Suprapubic skin (tissue), 4 donors: ENCODE measurements around the gene ENTREP3. TPM values are rescaled to one million over a fixed set of nuclear protein-coding genes. Genes with fewer than 3 reads are reported as not detected.
"Not testable (repeated sequence)": the region's sequence is repeated elsewhere in the genome, so short reads cannot be mapped to it uniquely, and the experiment has no call there.

Experiments
- DNase-seq, 2 donors: peaks; one replicate each; pipeline ENCODE4 v3.0.0-alpha.2; 2019; ENCODE audit warnings: low spot score in 2 of 2
- H3K27ac ChIP-seq: fragments of 200-600 bp; sonication (generic); one replicate; pipeline ENCODE4 v1.5.1; 2019
- H3K27me3 ChIP-seq: fragments of 200-600 bp; sonication (generic); one replicate; pipeline ENCODE4 v1.5.1; 2019
- H3K36me3 ChIP-seq: fragments of 200-600 bp; sonication (generic); one replicate; pipeline ENCODE4 v1.5.1; 2019
- H3K4me1 ChIP-seq: fragments of 200-600 bp; sonication (generic); one replicate; pipeline ENCODE4 v1.5.1; 2019
- H3K4me3 ChIP-seq: fragments of 200-600 bp; sonication (generic); one replicate; pipeline ENCODE4 v1.5.1; 2019; ENCODE audit warnings: mild to moderate bottlenecking
- H3K9me3 ChIP-seq: fragments of 200-600 bp; sonication (generic); one replicate; pipeline ENCODE4 v1.5.1; 2019
- CTCF ChIP-seq, 2 donors: fragments of 200-600 bp in 1 of 2; fragments of 450-650 bp in 1 of 2; sonication (generic) in 1 of 2; IDR thresholded peaks; one replicate each; pipeline ENCODE4 v1.5.1; 2016 to 2019; ENCODE audit warnings: antibody characterized with exemption in 2 of 2, mild to moderate bottlenecking in 1 of 2, moderate library complexity in 1 of 2
- EP300 ChIP-seq: sonication (generic); formaldehyde crosslinking; IDR thresholded peaks from one replicate; pipeline ENCODE4 v1.6.1; 2017; ENCODE audit warnings: antibody characterized with exemption
- POLR2A ChIP-seq, 2 donors: fragments of 450-650 bp; IDR thresholded peaks; one replicate each; pipeline ENCODE4 v1.6.1; 2017; ENCODE audit warnings: antibody characterized with exemption in 2 of 2, mild to moderate bottlenecking in 2 of 2, moderate library complexity in 2 of 2
- POLR2AphosphoS5 ChIP-seq, 3 donors: sonication (generic); formaldehyde crosslinking; IDR thresholded peaks; one replicate each; pipeline ENCODE4 v1.6.1; 2017; ENCODE audit warnings: antibody characterized with exemption in 3 of 3
- WGBS: methylation state at CpG from one replicate; pipeline ENCODE4 v1.1.5; 2018; 5-methylcytosine and 5-hydroxymethylcytosine counted together
- total RNA-seq, 4 donors: library from RNA; depleted of rRNA; stranded (reverse); fragments of >200 nt; gene quantifications; one replicate each; pipeline ENCODE4 v1.1.0, GENCODE V29; 2016

The ENTREP3 gene
- total RNA-seq, 4 donors from 2014 or later = 23.6 to 32.1 (median 25.7) TPM

DNA sequence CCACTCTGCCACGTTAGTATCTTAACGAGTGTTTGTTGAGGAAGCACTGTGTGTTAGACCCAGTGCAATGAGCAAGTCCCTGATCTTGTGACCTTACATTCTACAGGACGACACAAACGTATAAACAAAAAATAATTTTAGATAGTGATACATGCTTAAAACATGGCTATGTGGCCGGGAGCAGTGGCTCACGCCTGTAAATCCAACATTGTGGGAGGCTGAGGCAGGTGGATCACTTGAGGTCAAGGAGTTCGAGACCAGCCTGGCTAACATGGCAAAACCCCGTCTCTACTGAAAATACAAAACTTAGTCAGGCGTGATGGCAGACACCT, 27.2 kb downstream of the ENTREP3 start:
- Histone ChIP-seq H3K27me3 (no peaks in the 10 kb centered on the region), H3K4me1 (peaks cover 35% of the 10 kb centered on the region)
- WGBS = 57% methylated on average over 9 of the region's 9 CpGs

GRCh38 chr1:155227261-155228095, 27.8 kb downstream of the ENTREP3 start:
- under 1% methylated on average over 39 of the region's 42 CpGs for whole genome bisulfite sequencing
- Histone ChIP-seq H3K4me1 (peaks cover 33% of the 10 kb centered on the region), H3K36me3 (no peaks in the 10 kb centered on the region), H3K27ac (peak overlapping the region; percentile 76), H3K9me3 (no peaks in the 10 kb centered on the region), H3K4me3 (peak overlapping the region; percentile 74), H3K27me3 (no peaks in the 10 kb centered on the region)
- DNase-seq = peak; percentile 99 to 100
- TF ChIP-seq EP300 = no peak
- peak in 1 of 2 donors; percentile 9 for TF ChIP-seq CTCF (IDR thresholded peaks at IDR 0.05)
- TF ChIP-seq POLR2A (IDR thresholded peaks at IDR 0.05) = no peak
- TF ChIP-seq POLR2AphosphoS5 (IDR thresholded peaks at IDR 0.05) = peak in 1 of 3 donors; percentile 65

More for the DNA sequence above, 27.2 kb downstream of the ENTREP3 start:
- TF ChIP-seq CTCF (IDR thresholded peaks at IDR 0.05) (no peak), POLR2AphosphoS5 (IDR thresholded peaks at IDR 0.05) (no peak), EP300 (no peak), POLR2A (IDR thresholded peaks at IDR 0.05) (no peak)
- Histone ChIP-seq H3K4me3 (peak overlapping the region; percentile 74), H3K27ac (peak overlapping the region; percentile 76), H3K9me3 (no peaks in the 10 kb centered on the region), H3K36me3 (no peaks in the 10 kb centered on the region)
- no peak for DNase-seq

GRCh38 chr1:155226910-155227260, 28.4 kb downstream of the ENTREP3 start:
- no peak for DNase-seq
- under 1% methylated on average over 19 of the region's 19 CpGs for WGBS
- peak overlapping the region; percentile 74 for H3K4me3 ChIP-seq

DNA sequence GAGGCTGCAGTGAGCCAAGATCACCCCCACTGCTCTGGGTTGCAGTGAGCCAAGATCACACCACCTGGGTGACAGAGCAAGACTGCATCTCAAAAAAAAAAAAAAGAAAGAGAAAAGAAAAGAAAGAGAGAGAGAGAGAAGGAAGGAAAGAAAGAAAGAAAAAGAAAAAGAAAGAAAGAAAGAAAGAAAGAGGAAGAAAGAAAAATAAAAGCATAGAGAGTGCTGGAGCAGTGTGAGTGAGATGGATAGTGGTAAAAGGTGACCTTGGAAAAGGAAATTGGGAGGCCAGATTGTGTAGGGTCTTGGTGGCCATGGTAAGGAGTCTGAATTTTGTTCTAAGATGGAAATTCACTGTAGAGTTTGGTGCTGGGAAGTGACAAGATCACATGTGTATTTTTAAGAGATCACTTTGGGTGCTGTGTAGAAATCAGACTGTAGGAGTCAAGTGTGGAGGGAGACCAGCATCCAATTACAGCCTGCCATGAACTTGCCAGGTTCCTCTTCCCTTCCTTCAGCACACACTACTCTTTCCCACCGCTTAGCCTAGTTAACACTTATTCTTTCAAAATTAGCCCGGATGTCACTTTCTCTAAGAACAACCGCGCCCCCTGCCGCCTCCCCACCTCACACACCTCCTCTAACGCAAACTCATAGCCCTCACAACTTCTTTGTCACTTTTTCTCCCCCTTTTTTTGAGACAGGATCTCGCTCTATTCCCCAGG, 28.9 kb downstream of the ENTREP3 start:
- Histone ChIP-seq H3K4me1 (peaks cover 27% of the 10 kb centered on the region), H3K27me3 (no peaks in the 10 kb centered on the region), H3K27ac (peak overlapping the region; percentile 76), H3K9me3 (no peaks in the 10 kb centered on the region), H3K36me3 (no peaks in the 10 kb centered on the region), H3K4me3 (peak overlapping the region; percentile 74)
- peak in 1 of 2 donors; percentile 85 for DNase-seq
- WGBS = 0% methylated on average over 7 of the region's 7 CpGs
- no peak for TF ChIP-seq EP300
- TF ChIP-seq POLR2A (IDR thresholded peaks at IDR 0.05) = no peak
- peak in 1 of 2 donors; percentile 42 for TF ChIP-seq CTCF (IDR thresholded peaks at IDR 0.05)

More at GRCh38 chr1:155226910-155227260, 28.4 kb downstream of the ENTREP3 start:
- Histone ChIP-seq H3K36me3 (no peaks in the 10 kb centered on the region), H3K9me3 (no peaks in the 10 kb centered on the region), H3K4me1 (peaks cover 27% of the 10 kb centered on the region), H3K27me3 (no peaks in the 10 kb centered on the region), H3K27ac (peak overlapping the region; percentile 76)
- no peak for TF ChIP-seq EP300
- TF ChIP-seq CTCF (IDR thresholded peaks at IDR 0.05) = no peak

DNA sequence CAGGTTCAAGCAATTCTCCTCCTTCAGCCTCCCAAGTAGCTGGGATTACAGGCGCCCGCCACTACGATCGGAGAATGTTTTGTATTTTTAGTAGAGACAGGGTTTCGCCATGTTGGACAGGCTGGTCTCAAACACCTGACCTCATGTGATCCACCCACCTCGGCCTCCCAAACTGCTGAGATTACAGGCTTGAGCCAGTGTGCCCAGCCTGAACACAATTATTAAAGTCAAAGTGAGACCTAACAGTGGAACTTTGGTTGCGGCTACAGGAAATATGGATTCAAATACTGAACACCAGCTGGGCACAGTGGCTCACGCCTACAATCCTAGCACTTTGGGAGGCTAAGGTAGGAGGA, 29.9 kb downstream of the ENTREP3 start:
- DNase-seq, H3K9me3 ChIP-seq, H3K27me3 ChIP-seq, H3K36me3 ChIP-seq, H3K27ac ChIP-seq, H3K4me3 ChIP-seq: not testable (repeated sequence)
- WGBS = 96% methylated on average over 8 of the region's 8 CpGs
- peaks cover 27% of the 10 kb centered on the region for H3K4me1 ChIP-seq
